HG02852 (cell line): Measurements from ENCODE around the gene TBXAS1.

Experiments used
- ATAC-seq: cut with Tn5 transposase; IDR thresholded peaks from one replicate; pipeline ENCODE4 v1.9.1; 2021; ENCODE audit warnings: mild to moderate bottlenecking, moderate library complexity; ENCODE audit not compliant: unreplicated experiment

The TBXAS1 gene

GRCh38 chr7:139974179-139974811 lies 145.2 kb downstream of the TBXAS1 start:
- ATAC-seq = no peak

DNA sequence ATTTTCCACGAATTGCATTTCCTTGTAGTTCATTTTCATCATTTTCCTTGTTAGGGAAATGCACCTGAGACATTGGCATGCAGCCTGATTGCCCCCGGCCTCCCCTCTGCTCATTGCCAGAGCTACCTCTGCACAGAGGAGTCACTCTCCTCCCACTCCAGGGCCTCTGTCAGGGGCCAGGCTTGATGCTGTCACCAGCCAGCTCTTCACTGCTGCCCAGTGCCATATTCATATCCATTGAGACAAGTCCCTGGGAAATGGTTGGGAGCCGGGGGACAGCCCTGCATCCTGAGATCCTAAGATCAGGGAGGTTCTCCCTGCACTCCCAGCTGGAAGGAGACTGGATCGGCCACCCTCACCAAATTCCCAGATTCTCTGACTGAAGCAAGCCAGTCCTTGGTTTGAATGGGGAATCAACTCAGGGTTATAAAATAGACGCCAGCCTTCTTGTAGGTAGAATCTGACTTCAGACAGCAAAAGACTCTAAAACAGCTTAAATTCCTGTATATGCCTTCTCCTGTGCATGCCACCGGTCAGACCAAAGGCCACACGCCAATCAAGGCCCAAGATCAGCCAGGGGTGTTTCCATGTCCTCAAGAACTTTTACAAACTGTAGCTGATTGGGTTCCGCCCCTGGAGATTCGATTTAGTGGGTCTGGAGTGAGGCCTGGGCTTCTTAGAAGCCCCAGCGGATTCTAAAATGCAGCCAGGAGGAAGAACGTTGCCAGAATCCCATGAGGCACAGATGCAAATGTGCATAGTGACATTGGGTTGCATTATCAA lies 147.2 kb downstream of the TBXAS1 start:
- no peak for ATAC-seq

- ATAC-seq = no peak
Observed at GRCh38 chr7:139976838-139977656, 148.0 kb downstream of the TBXAS1 start.

GRCh38 chr7:139981511-139981895 lies 152.4 kb downstream of the TBXAS1 start:
- no peak for ATAC-seq

DNA sequence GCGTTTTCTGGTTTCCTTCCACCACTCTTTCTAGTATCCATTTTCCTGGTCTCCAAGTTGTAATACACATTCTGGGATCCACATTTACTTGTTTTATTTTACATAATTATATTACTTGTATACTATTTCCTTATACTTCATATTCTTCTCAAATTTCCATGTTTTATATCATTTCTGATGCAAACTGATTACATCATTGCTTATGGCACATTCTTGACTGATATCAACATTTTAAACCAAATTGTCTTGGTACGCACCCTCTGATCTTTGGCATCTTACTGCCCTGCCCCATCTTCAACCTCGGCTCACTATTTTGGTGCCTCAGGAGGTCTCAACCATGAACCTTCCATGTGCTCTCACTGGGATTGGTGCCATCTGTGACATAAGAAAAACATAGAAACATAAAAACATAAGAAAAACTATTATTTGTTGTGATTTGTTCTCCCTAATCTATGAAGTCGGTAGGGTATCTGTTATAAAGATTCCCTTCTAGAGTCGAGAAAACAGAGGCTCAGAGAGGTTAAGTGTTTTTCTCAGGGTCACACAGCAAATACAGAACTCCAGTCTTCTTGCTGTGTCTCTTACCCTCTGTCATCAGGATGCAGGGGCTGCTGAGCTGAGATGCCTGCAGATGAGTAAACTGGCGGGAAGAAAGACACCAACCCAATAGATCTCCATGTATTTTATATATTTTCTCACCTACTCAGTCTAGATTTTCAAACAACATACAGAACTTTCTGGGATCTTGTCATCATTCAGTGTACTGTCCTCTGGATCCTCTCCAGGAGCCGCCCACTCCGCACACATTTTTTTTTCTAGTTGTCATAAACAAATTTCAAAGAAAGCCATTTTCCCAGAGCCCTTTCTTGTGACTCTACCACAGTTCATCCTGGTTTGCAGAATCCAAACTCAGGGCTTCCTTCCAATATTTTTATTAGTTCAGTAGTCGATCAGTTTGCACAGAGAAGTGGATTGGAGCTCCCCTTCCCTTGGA lies 154.2 kb downstream of the TBXAS1 start:
- no peak for ATAC-seq

DNA sequence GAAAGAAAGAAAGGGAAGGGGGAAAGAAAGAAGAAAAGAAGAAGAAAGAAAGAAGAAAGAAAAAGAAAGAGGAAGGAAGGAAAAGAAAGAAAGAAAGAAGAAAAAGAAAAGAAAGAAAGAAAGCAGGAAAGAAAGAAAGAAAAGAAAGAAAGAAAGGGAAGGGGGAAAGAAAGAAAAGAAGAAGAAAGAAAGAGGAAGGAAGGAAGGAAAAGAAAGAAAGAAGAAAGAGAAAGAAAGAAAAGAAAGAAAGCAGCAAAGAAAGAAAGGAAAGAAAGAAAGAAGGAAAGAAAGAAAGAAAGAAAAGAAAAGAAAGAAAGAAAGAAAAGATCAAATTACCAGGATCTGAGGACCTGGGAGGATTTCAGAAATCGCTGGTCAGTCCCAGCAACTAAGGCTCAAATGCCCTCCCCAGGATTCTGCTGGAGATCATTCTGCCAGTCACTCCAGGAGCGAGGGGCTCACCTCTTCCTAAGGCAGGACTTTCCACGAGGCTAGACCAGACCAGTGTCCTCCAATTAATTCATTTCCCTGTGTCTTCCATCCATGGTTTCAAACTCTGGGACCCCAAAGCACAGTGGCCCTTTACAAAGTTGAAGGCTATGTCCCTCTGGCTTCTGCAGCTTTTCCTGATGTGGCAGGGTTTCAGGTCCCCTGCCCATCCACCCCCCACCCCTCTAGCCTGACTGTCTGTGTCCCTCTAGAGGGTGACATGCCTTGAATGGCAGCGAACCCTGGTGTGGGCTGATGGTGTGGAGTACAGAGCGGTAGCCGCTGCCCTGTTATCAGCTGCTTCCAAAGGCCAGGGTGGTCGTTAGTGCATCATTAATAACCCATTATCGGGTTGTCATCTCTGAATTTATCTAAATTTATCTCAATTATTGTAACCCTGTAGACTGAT lies 155.8 kb downstream of the TBXAS1 start:
- no peak for ATAC-seq

DNA sequence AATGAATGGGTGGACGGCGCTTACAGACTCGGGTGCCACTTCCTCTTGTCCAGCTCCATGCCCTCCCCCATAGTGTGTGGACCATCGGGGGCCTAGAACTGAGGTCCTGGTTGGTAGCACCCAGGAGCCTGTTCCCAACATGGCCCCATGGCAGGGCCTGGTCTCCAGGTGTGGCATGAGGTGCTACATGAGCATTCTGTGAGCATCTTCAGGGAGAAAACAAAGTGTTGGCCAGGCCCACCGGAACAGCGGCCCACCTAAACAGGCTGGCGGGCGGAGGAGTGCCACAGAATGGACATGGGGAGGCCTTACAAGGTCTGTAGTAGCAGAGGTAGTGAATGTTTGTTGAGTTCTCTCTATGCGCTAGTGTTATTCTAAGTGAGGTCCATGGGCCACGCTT lies 156.7 kb downstream of the TBXAS1 start:
- ATAC-seq = no peak

DNA sequence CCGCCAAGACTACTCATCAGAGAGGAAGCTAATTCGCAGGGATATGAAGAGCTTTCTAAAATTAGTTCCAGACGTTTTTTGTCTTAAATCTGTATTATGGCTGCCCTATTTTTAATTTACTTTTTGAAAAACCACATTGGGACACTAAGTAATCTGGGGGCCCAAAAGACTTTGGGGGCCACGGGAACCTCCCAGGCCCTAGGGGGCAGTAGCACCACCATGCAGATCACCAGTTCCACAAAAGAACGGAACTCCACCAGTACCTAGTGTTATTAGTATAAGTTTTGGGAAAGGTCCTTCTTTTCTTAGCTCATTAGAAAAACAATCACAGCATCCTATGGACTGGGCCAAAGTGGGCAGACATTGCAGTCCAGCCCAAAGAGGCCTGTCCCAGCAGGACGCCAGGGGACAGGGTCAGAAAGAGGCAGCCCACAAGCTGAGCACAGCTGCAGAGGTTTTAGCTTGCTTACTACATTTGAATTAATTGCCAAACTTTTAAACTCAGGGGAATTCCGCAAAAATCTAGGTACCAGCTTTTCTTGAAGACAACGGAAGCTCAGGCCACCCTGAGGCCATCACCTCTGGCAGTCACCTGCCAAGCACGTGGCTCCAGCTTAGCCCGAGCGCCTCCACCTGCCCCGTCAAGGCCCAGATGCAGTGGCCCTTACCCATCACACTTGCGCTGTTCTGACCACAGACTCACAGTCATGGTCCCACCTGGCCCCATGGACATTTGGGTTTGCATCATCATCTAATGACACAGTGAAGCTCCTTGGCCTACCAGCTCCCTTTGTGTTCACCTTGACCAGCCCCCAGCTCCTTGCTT lies 158.8 kb downstream of the TBXAS1 start:
- no peak for ATAC-seq

DNA sequence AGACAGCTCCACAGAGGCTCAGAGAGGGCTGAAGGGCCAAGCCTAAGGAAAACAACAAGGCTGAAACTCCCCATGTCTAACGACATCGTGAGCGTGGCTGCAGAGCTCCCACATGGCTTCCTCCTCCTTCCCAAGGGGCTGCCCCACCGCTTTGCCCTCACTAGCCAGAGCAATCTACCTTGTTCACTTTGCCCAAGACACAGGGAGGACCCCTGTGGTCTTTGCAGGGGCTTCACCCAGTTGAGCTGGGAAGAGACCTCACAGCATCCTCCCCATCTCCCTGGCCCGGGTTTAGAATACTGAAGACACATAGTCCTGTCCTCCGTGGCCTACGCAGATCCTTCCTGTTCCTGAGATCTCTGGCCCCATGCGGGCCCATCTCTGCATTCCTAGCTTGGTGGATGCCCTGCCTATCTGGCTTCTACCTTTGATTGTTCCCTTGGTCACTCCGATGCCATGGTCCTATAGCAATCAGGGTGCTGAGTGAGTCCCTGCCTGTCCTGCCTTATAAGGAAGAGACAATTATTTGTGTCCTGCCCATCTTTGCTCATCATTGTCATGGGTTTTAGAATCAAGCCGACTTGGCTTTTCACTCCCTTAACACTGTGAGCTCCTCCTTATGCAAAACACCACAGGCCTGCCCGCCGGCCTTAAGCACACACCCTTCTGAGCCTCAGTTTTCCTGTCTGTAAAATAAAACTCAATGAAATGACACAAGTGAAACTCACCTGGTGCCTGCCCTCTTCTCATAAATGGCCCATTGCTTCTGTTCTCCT lies 160.5 kb downstream of the TBXAS1 start:
- no peak for ATAC-seq

DNA sequence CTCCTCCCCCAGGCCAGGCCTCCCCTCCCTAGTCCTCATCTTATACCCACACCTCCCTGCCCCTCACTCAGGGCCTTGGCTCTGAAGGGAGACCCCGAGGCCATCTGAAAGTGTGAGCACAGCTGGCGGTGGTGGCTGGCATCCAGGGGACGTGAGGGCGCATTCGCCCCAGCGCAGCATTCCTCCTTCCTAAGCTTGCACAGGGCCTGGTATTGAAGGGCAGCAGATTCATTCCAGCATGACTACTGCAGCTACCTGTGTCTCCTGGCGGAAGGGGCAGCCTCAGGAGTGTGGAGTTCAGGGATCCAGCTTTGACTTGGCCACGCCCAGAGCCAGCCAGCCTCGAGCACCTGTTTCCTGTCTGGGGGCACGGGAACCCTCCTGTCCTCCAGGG lies 161.1 kb downstream of the TBXAS1 start:
- ATAC-seq = no peak

DNA sequence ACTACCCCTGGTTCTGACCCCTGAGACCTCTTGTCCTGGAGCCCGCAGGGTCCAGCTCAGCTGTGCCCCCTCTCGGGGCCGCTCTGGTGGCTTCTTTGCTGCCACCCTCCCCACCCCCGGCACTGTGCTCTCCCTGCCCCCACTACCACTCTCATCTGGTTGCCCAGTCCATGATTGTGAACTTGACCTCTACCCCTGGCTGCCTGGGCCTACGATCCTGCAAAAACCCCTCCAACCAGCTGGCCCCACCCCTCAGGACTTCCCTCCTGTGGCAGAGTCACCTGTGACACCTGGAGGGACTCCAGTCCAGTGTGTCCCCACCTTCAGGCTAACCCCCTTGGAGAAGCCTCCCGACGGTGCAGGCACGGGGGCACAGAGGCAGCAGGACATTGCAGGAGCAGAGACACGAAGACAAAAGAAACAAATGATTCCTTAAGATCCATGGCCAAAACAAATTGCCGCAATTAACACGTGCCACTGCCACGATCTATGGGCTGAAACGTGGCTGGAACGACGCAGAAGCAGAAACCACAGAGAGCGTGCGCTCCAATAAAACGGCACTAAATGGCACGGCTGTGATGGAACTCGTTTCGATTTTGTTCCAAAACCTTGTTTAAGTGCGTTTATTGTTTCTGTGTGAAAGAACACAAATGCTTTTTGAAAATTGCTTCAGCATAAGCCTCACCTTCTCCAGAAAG lies 161.7 kb downstream of the TBXAS1 start:
- no peak for ATAC-seq

GRCh38 chr7:139991269-139991666 lies 162.2 kb downstream of the TBXAS1 start:
- ATAC-seq = no peak

- no peak for ATAC-seq
Observed at GRCh38 chr7:139991911-139992310, 162.8 kb downstream of the TBXAS1 start.

DNA sequence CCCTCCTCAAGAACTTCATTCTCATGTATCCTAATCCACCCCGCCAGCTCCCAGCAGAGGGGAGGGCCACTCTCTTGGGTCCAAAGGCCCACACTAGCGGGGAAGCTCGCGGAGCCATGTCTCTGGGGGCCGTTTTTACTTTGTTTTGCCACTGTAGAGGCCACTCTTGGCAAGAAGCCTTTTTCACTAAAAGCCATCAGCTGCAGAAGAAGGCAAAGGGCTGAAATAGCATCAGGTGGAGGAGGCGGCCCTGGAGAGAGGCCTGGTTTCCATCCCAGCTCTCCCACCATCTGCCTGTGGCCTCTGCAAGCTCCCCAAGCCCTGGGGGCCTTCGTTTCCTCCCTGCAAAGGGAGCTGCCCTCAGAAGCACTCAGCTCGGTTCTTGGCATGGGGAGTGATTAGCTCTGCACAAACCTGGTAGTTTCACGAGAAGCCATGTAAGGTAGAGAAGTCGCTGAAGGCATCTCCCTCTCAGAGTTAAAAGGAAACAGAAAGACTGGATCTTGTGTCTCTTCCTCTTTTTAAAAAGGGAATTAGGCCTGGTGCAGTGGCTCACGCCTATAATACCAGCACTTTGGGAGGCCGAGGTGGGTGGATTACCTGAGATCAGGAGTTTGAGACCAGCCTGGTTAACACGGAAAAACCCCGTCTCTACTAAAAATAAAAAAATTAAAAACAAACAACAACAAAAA lies 163.4 kb downstream of the TBXAS1 start:
- no peak for ATAC-seq

- ATAC-seq = no peak
Observed at GRCh38 chr7:139993169-139993568, 164.1 kb downstream of the TBXAS1 start.

GRCh38 chr7:139993592-139993991 lies 164.5 kb downstream of the TBXAS1 start:
- ATAC-seq = no peak

DNA sequence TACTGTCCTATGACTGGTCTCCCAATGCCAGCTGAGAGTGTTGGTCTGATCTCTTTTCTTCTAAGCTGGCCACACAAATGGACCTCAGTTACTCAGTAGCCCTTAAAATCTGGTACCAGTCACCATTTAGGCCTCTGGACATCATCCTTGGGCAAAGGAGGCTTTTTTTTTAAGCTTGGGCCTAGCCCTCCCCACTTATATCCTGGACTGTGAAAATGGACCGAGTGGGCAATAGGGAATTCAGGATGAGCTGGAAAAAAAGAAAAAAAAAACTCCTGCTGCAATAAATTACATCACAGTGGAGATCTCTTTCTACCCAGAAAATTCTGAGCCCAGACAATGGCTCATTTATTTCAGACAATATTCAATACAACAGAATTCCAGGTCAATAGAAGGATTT lies 165.3 kb downstream of the TBXAS1 start:
- ATAC-seq = no peak
